K562 (cell line): Measurements from ENCODE around the gene SIRT5. TPM values are rescaled to one million over a fixed set of nuclear protein-coding genes. Genes with fewer than 3 reads are reported as not detected.

Experiments used
- ATF7 ChIP-seq: fragments of 450-650 bp; IDR thresholded peaks from 2 replicates; pipeline ENCODE4 v1.7.1; 2014; ENCODE audit warnings: mild to moderate bottlenecking, moderate library complexity
- DACH1 ChIP-seq: fragments of 450-650 bp; IDR thresholded peaks from 2 replicates; pipeline ENCODE4 v1.6.1; 2018; ENCODE audit not compliant: partially characterized antibody
- FOXK2 ChIP-seq, 2 experiments: fragments of 450-650 bp; IDR thresholded peaks in 1 of 2; conservative IDR thresholded peaks in 1 of 2; 2 replicates each; pipeline ENCODE4 v1.6.1; 2016; ENCODE audit warnings: low read depth in 2 of 2, mild to moderate bottlenecking in 1 of 2
- FOXP1 ChIP-seq: sonication (generic); formaldehyde crosslinking; IDR thresholded peaks from 2 replicates; pipeline ENCODE4 v1.8.0; 2022; ENCODE audit warnings: mild to moderate bottlenecking, missing genetic modification reagents
- HDAC1 ChIP-seq, 2 experiments: fragments of 450-650 bp; IDR thresholded peaks; 2 replicates each; pipeline ENCODE4 v1.6.1; 2016 to 2017; ENCODE audit warnings: inconsistent platforms in 1 of 2, mild to moderate bottlenecking in 1 of 2, moderate library complexity in 1 of 2
- HIVEP1 ChIP-seq: fragments of 250-450 bp; sonication (Bioruptor Pico); IDR thresholded peaks from 2 replicates; pipeline ENCODE4 v1.4.0; 2020; ENCODE audit warnings: mild to moderate bottlenecking
- MEF2A ChIP-seq: IDR thresholded peaks from 2 replicates; pipeline ENCODE4 v1.6.1; 2011; ENCODE audit warnings: low read depth, mild to moderate bottlenecking, low read length, moderate library complexity; ENCODE audit not compliant: control insufficient read depth
- NCOR1 ChIP-seq: fragments of 450-650 bp; IDR thresholded peaks from 2 replicates; pipeline ENCODE4 v1.6.1; 2016; ENCODE audit warnings: mild to moderate bottlenecking, moderate library complexity
- POU5F1 ChIP-seq: fragments of 150-350 bp; IDR thresholded peaks from 2 replicates; pipeline ENCODE4 v1.6.1; 2014; ENCODE audit warnings: borderline replicate concordance, low read length, low read depth, mild to moderate bottlenecking; ENCODE audit not compliant: partially characterized antibody
- SIN3B ChIP-seq: fragments of 450-650 bp; IDR thresholded peaks from 2 replicates; pipeline ENCODE4 v1.6.1; 2017; ENCODE audit warnings: low read depth, mild to moderate bottlenecking, moderate library complexity
- SRSF7 ChIP-seq: fragments of 200-400 bp; formaldehyde crosslinking; optimal IDR thresholded peaks from 2 replicates; pipeline ENCODE3; 2017; ENCODE audit warnings: mild to moderate bottlenecking, low read depth, low read length
- TBP ChIP-seq: optimal IDR thresholded peaks from 2 replicates; pipeline ENCODE3; 2011; ENCODE audit warnings: low read depth, low read length, improper control_type of control experiment
- TEAD1 ChIP-seq, 2 experiments: fragments of 450-650 bp in 1 of 2; sonication (generic) in 1 of 2; formaldehyde crosslinking; IDR thresholded peaks; 2 replicates each; pipeline versions ENCODE4 v1.4.0 to v1.8.0; 2020 to 2022; ENCODE audit warnings: mild to moderate bottlenecking in 2 of 2, missing genetic modification reagents in 1 of 2
- TRIM28 ChIP-seq: fragments of 450-650 bp; IDR thresholded peaks from 2 replicates; pipeline ENCODE4 v1.6.1; 2017
- ZNF232 ChIP-seq: sonication (generic); formaldehyde crosslinking; IDR thresholded peaks from 2 replicates; pipeline ENCODE4 v1.8.0; 2022; ENCODE audit warnings: mild to moderate bottlenecking, missing genetic modification reagents
- ZNF584 ChIP-seq: fragments of 200-800 bp; sonication (Bioruptor generic); IDR thresholded peaks from 2 replicates; pipeline ENCODE4 v1.6.1; 2016; ENCODE audit warnings: low read depth, mild to moderate bottlenecking, missing genetic modification characterization, missing compliant biosample characterization
- polyA plus RNA-seq, 8 experiments: library from polyadenylated mRNA; depleted of rRNA in 4 of 8; stranded (reverse) in 5 of 8; unstranded in 3 of 8; fragments of >200 nt; fragmentation: Nextera tagmentation in 2 of 8; fragmentation: Illumina TruSeq in 1 of 8; extraction: Ambion mirVana in 2 of 8; extraction: Trizol in 1 of 8; gene quantifications; 2 replicates each; pipeline versions ENCODE4 v1.2.1 to v1.2.3, GENCODE V29; 2011 to 2014; ENCODE audit warnings: inconsistent platforms in 1 of 8, missing spikeins in 1 of 8
- total RNA-seq, 7 experiments: library from RNA; depleted of rRNA in 6 of 7; stranded (reverse); fragments of >200 nt in 6 of 7; fragmentation: Illumina TruSeq in 2 of 7; extraction: Trizol in 2 of 7; gene quantifications; 2 replicates each; pipeline versions ENCODE4 v1.2.1 to v1.2.3, GENCODE V29; 2011 to 2021; ENCODE audit warnings: low replicate concordance in 1 of 7
- TF ChIP-seq, protein P1 (sequence below), 2 experiments: fragments of 450-650 bp in 1 of 2; IDR thresholded peaks; 2 replicates each; pipeline ENCODE4 v1.6.1; 2011 to 2017; ENCODE audit warnings: low read depth in 2 of 2, antibody characterized with exemption in 1 of 2, borderline replicate concordance in 1 of 2, low read length in 1 of 2, mild to moderate bottlenecking in 1 of 2, mixed read lengths in 1 of 2; ENCODE audit not compliant: control insufficient read depth in 1 of 2
- TF ChIP-seq, protein P2 (sequence below): sonication (generic); formaldehyde crosslinking; IDR thresholded peaks from 2 replicates; pipeline ENCODE4 v1.8.1; 2023; ENCODE audit warnings: mild to moderate bottlenecking, missing genetic modification reagents
- TF ChIP-seq, protein P3 (sequence below): fragments of 250-450 bp; sonication (Bioruptor Pico); IDR thresholded peaks from 2 replicates; pipeline ENCODE4 v1.8.0; 2022; ENCODE audit warnings: moderate library complexity, mild to moderate bottlenecking, inconsistent platforms
- TF ChIP-seq, protein P4 (sequence below): fragments of 450-650 bp; IDR thresholded peaks from 2 replicates; pipeline ENCODE4 v1.6.1; 2016; ENCODE audit warnings: low read depth, mild to moderate bottlenecking, moderate library complexity

The SIRT5 gene
- total and polyA plus RNA-seq, 9 of the 15 experiments (the other 6 are each of a cell fraction or from before 2014, with no cell fraction given), result 2.1 to 15.7 (median 11.4) TPM

DNA sequence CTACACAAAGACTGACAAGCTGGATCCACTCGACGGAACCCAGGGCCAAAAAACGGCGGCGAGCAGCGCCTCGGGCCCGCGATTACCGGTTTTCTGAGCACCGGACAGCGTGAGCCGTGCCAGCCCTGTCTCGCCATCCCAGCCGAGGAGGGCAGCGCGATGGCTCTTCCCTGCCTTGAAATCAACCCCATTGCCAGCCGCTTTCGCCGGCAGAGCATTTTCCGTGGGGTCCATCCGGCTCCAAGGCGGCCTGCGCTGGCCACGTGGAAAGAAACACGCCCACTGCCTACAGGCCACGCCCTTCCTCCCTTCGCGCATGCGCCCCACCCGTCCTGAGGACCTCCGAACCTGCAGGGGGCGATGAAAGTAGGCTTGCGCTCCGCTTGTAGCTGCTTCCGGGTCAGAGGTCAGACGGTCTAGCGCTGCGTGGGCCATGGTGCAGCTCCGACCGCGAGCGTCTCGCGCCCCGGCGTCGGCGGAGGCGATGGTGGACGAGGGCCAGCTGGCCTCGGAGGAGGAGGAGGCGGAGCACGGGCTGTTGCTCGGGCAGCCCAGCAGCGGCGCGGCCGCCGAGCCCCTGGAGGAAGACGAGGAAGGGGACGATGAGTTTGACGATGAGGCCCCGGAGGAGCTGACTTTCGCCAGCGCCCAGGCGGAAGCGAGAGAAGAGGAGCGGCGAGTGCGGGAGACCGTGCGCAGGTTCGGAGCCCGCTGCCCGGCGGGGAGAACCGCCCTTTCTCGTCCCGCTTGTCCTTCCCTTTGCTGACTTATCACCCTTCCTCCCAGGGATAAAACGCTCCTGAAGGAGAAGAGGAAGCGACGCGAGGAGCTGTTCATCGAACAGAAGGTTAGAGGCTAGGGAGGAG, 40.8 kb downstream of the SIRT5 start, which contains the start of gene NOL7 (continued):
- TF ChIP-seq, protein P1, sequence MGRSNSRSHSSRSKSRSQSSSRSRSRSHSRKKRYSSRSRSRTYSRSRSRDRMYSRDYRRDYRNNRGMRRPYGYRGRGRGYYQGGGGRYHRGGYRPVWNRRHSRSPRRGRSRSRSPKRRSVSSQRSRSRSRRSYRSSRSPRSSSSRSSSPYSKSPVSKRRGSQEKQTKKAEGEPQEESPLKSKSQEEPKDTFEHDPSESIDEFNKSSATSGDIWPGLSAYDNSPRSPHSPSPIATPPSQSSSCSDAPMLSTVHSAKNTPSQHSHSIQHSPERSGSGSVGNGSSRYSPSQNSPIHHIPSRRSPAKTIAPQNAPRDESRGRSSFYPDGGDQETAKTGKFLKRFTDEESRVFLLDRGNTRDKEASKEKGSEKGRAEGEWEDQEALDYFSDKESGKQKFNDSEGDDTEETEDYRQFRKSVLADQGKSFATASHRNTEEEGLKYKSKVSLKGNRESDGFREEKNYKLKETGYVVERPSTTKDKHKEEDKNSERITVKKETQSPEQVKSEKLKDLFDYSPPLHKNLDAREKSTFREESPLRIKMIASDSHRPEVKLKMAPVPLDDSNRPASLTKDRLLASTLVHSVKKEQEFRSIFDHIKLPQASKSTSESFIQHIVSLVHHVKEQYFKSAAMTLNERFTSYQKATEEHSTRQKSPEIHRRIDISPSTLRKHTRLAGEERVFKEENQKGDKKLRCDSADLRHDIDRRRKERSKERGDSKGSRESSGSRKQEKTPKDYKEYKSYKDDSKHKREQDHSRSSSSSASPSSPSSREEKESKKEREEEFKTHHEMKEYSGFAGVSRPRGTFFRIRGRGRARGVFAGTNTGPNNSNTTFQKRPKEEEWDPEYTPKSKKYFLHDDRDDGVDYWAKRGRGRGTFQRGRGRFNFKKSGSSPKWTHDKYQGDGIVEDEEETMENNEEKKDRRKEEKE (IDR thresholded peaks at IDR 0.05; ENCODE audit: borderline replicate concordance in 1 of 2, control insufficient read depth in 1 of 2, low read depth in 2 of 2, low read length in 1 of 2), result peak in 1 of 2 experiments; percentile 96; a peak in 2 of 4 replicates
- peak; percentile 91 for TF ChIP-seq ATF7
- TF ChIP-seq POU5F1, result peak; percentile 79
- TF ChIP-seq MEF2A, result peak; percentile 66; the same call in 1 of the 2 replicates
- TF ChIP-seq, protein P2, sequence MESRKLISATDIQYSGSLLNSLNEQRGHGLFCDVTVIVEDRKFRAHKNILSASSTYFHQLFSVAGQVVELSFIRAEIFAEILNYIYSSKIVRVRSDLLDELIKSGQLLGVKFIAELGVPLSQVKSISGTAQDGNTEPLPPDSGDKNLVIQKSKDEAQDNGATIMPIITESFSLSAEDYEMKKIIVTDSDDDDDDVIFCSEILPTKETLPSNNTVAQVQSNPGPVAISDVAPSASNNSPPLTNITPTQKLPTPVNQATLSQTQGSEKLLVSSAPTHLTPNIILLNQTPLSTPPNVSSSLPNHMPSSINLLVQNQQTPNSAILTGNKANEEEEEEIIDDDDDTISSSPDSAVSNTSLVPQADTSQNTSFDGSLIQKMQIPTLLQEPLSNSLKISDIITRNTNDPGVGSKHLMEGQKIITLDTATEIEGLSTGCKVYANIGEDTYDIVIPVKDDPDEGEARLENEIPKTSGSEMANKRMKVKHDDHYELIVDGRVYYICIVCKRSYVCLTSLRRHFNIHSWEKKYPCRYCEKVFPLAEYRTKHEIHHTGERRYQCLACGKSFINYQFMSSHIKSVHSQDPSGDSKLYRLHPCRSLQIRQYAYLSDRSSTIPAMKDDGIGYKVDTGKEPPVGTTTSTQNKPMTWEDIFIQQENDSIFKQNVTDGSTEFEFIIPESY, result peak; percentile 87
- peak; percentile 97 for TF ChIP-seq TBP
- peak; percentile 96 for TF ChIP-seq SIN3B
- no peak; the same call in none of the 2 replicates for TF ChIP-seq ZNF232 (CRISPR knock-in tag)
- peak; percentile 63; the same call in 1 of the 2 replicates for TF ChIP-seq ZNF584 (CRISPR knock-in tag)
- peak; percentile 93 for TF ChIP-seq FOXP1 (CRISPR knock-in tag)
- TF ChIP-seq SRSF7, result no peak
- TF ChIP-seq, protein P3, sequence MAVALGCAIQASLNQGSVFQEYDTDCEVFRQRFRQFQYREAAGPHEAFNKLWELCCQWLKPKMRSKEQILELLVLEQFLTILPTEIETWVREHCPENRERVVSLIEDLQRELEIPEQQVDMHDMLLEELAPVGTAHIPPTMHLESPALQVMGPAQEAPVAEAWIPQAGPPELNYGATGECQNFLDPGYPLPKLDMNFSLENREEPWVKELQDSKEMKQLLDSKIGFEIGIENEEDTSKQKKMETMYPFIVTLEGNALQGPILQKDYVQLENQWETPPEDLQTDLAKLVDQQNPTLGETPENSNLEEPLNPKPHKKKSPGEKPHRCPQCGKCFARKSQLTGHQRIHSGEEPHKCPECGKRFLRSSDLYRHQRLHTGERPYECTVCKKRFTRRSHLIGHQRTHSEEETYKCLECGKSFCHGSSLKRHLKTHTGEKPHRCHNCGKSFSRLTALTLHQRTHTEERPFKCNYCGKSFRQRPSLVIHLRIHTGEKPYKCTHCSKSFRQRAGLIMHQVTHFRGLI, result no peak
- peak; percentile 13; the same call in 1 of the 2 replicates for TF ChIP-seq TRIM28
- 0 out of 2 replicates have a peak, but pooled peaks have one; percentile 13 for TF ChIP-seq HIVEP1 (CRISPR knock-in tag)
- TF ChIP-seq HDAC1 (IDR thresholded peaks at IDR 0.05), result peak; percentile 29 to 100; a peak in 3 of 4 replicates
- TF ChIP-seq, protein P4, sequence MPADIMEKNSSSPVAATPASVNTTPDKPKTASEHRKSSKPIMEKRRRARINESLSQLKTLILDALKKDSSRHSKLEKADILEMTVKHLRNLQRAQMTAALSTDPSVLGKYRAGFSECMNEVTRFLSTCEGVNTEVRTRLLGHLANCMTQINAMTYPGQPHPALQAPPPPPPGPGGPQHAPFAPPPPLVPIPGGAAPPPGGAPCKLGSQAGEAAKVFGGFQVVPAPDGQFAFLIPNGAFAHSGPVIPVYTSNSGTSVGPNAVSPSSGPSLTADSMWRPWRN, result no peak
- peak; percentile 95 to 97 for TF ChIP-seq FOXK2 (conservative IDR thresholded peaks at IDR 0.05 in 1 of 2, IDR thresholded peaks at IDR 0.05 in 1 of 2; ENCODE audit: low read depth in 2 of 2)
- TF ChIP-seq NCOR1, result peak; percentile 53
- TF ChIP-seq DACH1, result peak; percentile 80
- TF ChIP-seq TEAD1 (CRISPR knock-in tag; IDR thresholded peaks at IDR 0.05), result peak in 1 of 2 experiments; percentile 91; a peak in 3 of 4 replicates
